Activated gamma-delta T cell treated with anti-CD3 and anti-CD28 coated beads, Interleukin-2, amount 50 U/mL, for 16 hours (primary cell): ENCODE data around the gene MSMP.

Experiments used
- DNase-seq: peaks from one replicate; pipeline ENCODE4 v3.0.0-alpha.2; 2020; ENCODE audit warnings: low read depth

The MSMP gene

GRCh38 chr9:35771534-35771933 is 17.5 kb upstream of the MSMP start:
- DNase-seq = no peak

GRCh38 chr9:35771075-35771433 is 17.0 kb upstream of the MSMP start:
- no peak for DNase-seq

GRCh38 chr9:35769763-35770162 is 15.7 kb upstream of the MSMP start:
- DNase-seq = no peak

- DNase-seq = no peak
Measured at GRCh38 chr9:35767458-35767857, 13.4 kb upstream of the MSMP start.

- DNase-seq = no peak
Measured at GRCh38 chr9:35766997-35767396, 12.9 kb upstream of the MSMP start.

- no peak for DNase-seq
Measured at GRCh38 chr9:35763803-35764202, 9.7 kb upstream of the MSMP start.

- no peak for DNase-seq
Measured at GRCh38 chr9:35763181-35763580, 9.1 kb upstream of the MSMP start.

- DNase-seq = no peak
Measured at GRCh38 chr9:35760651-35761050, 6.6 kb upstream of the MSMP start.

- DNase-seq = no peak
Measured at GRCh38 chr9:35759795-35760194, 5.7 kb upstream of the MSMP start.

GRCh38 chr9:35758475-35759050 is 4.5 kb upstream of the MSMP start:
- DNase-seq = no peak

GRCh38 chr9:35757892-35758275 is 3.8 kb upstream of the MSMP start:
- DNase-seq = no peak

- DNase-seq = no peak
Measured at GRCh38 chr9:35757226-35757891, 3.3 kb upstream of the MSMP start.

GRCh38 chr9:35756275-35757225 is 2.5 kb upstream of the MSMP start:
- peak; percentile 66 for DNase-seq

GRCh38 chr9:35755071-35755470 is 995 bp upstream of the MSMP start:
- DNase-seq = no peak

GRCh38 chr9:35753466-35753865 is 610 bp downstream of the MSMP start:
- DNase-seq = no peak

- no peak for DNase-seq
Measured at GRCh38 chr9:35750256-35750531, 3.9 kb downstream of the MSMP start.

- DNase-seq = peak; percentile 25
Measured at GRCh38 chr9:35749515-35750255, 4.4 kb downstream of the MSMP start.

GRCh38 chr9:35748858-35749514 is 5.1 kb downstream of the MSMP start, which contains the start of the genes GBA2 and RGP1:
TSS of gene GBA2 (minus strand) at chr9:35749228. CDS start at chr9:35748704, 524 bp downstream.
TSS of gene RGP1 (plus strand) at chr9:35749287. CDS start at chr9:35749756, 469 bp downstream.
- peak; percentile 45 for DNase-seq

GRCh38 chr9:35748242-35748857 is 5.7 kb downstream of the MSMP start:
- no peak for DNase-seq

GRCh38 chr9:35746583-35746982 is 7.5 kb downstream of the MSMP start:
- no peak for DNase-seq

GRCh38 chr9:35745569-35745968 is 8.5 kb downstream of the MSMP start:
- no peak for DNase-seq
